Immature natural killer cell (primary cell): Measurements from ENCODE around the gene DCAF4. TPM values are rescaled to one million over a fixed set of nuclear protein-coding genes. Genes with fewer than 3 reads are reported as not detected.

Experiments
- DNase-seq, 3 donors: peaks; one replicate each; pipeline ENCODE4 v3.0.0; 2022; ENCODE audit warnings: mixed read lengths in 1 of 3
- H3K27ac Mint-ChIP-seq, 6 donors: one replicate each; pipeline ENCODE4 v1.8.0; 2020; ENCODE audit warnings: mixed read lengths in 6 of 6, mild to moderate bottlenecking in 5 of 6, inconsistent platforms in 4 of 6, moderate library complexity in 3 of 6
- H3K27me3 Mint-ChIP-seq, 3 donors: one replicate each; pipeline ENCODE4 v1.8.0; 2020 to 2021; ENCODE audit warnings: low read depth in 3 of 3, mild to moderate bottlenecking in 3 of 3, mixed read lengths in 3 of 3, moderate library complexity in 3 of 3, inconsistent platforms in 1 of 3
- H3K36me3 Mint-ChIP-seq, 3 donors: one replicate each; pipeline ENCODE4 v1.8.0; 2020; ENCODE audit warnings: mixed read lengths in 3 of 3, inconsistent platforms in 2 of 3, mild to moderate bottlenecking in 2 of 3
- H3K4me1 Mint-ChIP-seq, 2 donors: one replicate each; pipeline ENCODE4 v1.8.0; 2020; ENCODE audit warnings: inconsistent platforms in 2 of 2, mild to moderate bottlenecking in 2 of 2, mixed read lengths in 2 of 2, moderate library complexity in 1 of 2
- H3K4me3 Mint-ChIP-seq, 5 donors: one replicate each; pipeline ENCODE4 v1.8.0; 2020; ENCODE audit warnings: mild to moderate bottlenecking in 5 of 5, mixed read lengths in 5 of 5, inconsistent platforms in 3 of 5, moderate library complexity in 3 of 5
- H3K9me3 Mint-ChIP-seq, 6 donors: one replicate each; pipeline ENCODE4 v1.8.0; 2020; ENCODE audit warnings: mild to moderate bottlenecking in 6 of 6, mixed read lengths in 6 of 6, inconsistent platforms in 4 of 6, moderate library complexity in 3 of 6
- polyA plus RNA-seq, 3 donors: library from polyadenylated mRNA; unstranded; fragments of 300-500 nt; fragmentation: Illumina TruSeq; gene quantifications; one replicate each; pipeline ENCODE4 v1.2.3, GENCODE V29; 2021

The DCAF4 gene
- polyA plus RNA-seq, 3 donors from 2014 or later = 0.44 to 8.7 (median 4.5) TPM

GRCh38 chr14:72888636-72889201, 37.5 kb upstream of the DCAF4 start:
- Mint-ChIP-seq H3K4me1 (peaks cover 24 to 32% of the 10 kb centered on the region in 2 donors), H3K27ac (no peak overlapping the region)

GRCh38 chr14:72889366-72889765, 36.9 kb upstream of the DCAF4 start:
- peaks cover 13 to 21% (median 16%) of the 10 kb centered on the region in 3 donors for H3K27me3 Mint-ChIP-seq
- no peak overlapping the region for H3K4me3 Mint-ChIP-seq
- DNase-seq = no peak

More at GRCh38 chr14:72888636-72889201, 37.5 kb upstream of the DCAF4 start:
- H3K4me3 Mint-ChIP-seq = no peak overlapping the region
- H3K27me3 Mint-ChIP-seq = peaks cover 7 to 14% (median 11%) of the 10 kb centered on the region in 3 donors
- H3K9me3 Mint-ChIP-seq = no peaks in the 10 kb centered on the region
- no peak for DNase-seq
- no peaks in the 10 kb centered on the region for H3K36me3 Mint-ChIP-seq

GRCh38 chr14:72891666-72892102, 34.6 kb upstream of the DCAF4 start:
- H3K27ac Mint-ChIP-seq = no peak overlapping the region
- H3K36me3 Mint-ChIP-seq = no peaks in the 10 kb centered on the region
- peaks cover 29 to 38% of the 10 kb centered on the region in 2 donors for H3K4me1 Mint-ChIP-seq
- peaks cover 17 to 29% (median 28%) of the 10 kb centered on the region in 3 donors for H3K27me3 Mint-ChIP-seq
- no peaks in the 10 kb centered on the region for H3K9me3 Mint-ChIP-seq
- H3K4me3 Mint-ChIP-seq = peak overlapping the region; percentile 89 to 99 (median 96)
- DNase-seq = no peak

More at GRCh38 chr14:72889366-72889765, 36.9 kb upstream of the DCAF4 start:
- no peak overlapping the region for H3K27ac Mint-ChIP-seq
- no peaks in the 10 kb centered on the region for H3K36me3 Mint-ChIP-seq
- H3K4me1 Mint-ChIP-seq = peaks cover 25 to 32% of the 10 kb centered on the region in 2 donors
- H3K9me3 Mint-ChIP-seq = no peaks in the 10 kb centered on the region

- H3K4me1 Mint-ChIP-seq = peaks cover 29 to 38% of the 10 kb centered on the region in 2 donors
- peak; percentile 9 to 22 (median 20) for DNase-seq
- peak overlapping the region; percentile 89 to 99 (median 96) for H3K4me3 Mint-ChIP-seq
- H3K9me3 Mint-ChIP-seq = no peaks in the 10 kb centered on the region
- peak overlapping the region in 5 of 6 donors; percentile 31 to 90 (median 46) for H3K27ac Mint-ChIP-seq
- H3K27me3 Mint-ChIP-seq = peaks cover 17 to 34% (median 31%) of the 10 kb centered on the region in 3 donors
- no peaks in the 10 kb centered on the region for H3K36me3 Mint-ChIP-seq
Observed at GRCh38 chr14:72892103-72892878, 34.0 kb upstream of the DCAF4 start.

GRCh38 chr14:72892879-72893635, 33.2 kb upstream of the DCAF4 start:
- Mint-ChIP-seq H3K4me3 (peak overlapping the region; percentile 89 to 99 (median 96)), H3K4me1 (peaks cover 29 to 38% of the 10 kb centered on the region in 2 donors), H3K9me3 (no peaks in the 10 kb centered on the region), H3K27me3 (peaks cover 17 to 34% (median 31%) of the 10 kb centered on the region in 3 donors), H3K36me3 (no peaks in the 10 kb centered on the region), H3K27ac (peak overlapping the region in 4 of 6 donors; percentile 36 to 90 (median 69))
- DNase-seq = peak; percentile 16 to 31 (median 22)

- no peaks in the 10 kb centered on the region for H3K9me3 Mint-ChIP-seq
- peaks cover 17 to 34% (median 31%) of the 10 kb centered on the region in 3 donors for H3K27me3 Mint-ChIP-seq
- peak within 1 kb of the TSS; percentile 42 to 85 (median 73) for H3K27ac Mint-ChIP-seq
- H3K4me1 Mint-ChIP-seq = peaks cover 29 to 38% of the 10 kb centered on the region in 2 donors
- no peaks in the 10 kb centered on the region for H3K36me3 Mint-ChIP-seq
- H3K4me3 Mint-ChIP-seq = peak within 1 kb of the TSS; percentile 94 to 99 (median 96)
- peak; percentile 92 to 93 (median 92) for DNase-seq
Observed at GRCh38 chr14:72893636-72894322, 32.5 kb upstream of the DCAF4 start, which contains the start of gene DPF3. TSS of gene DPF3 (minus strand) at chr14:72894101. CDS start at chr14:72894088, 13 bp downstream.

- H3K4me1 Mint-ChIP-seq = peaks cover 29 to 38% of the 10 kb centered on the region in 2 donors
- peak overlapping the region; percentile 42 to 81 (median 70) for H3K27ac Mint-ChIP-seq
- H3K4me3 Mint-ChIP-seq = peak overlapping the region; percentile 92 to 97 (median 95)
- H3K36me3 Mint-ChIP-seq = no peaks in the 10 kb centered on the region
- H3K9me3 Mint-ChIP-seq = no peaks in the 10 kb centered on the region
- DNase-seq = no peak
- H3K27me3 Mint-ChIP-seq = peaks cover 16 to 34% (median 34%) of the 10 kb centered on the region in 3 donors
Observed at GRCh38 chr14:72894323-72894622, 32.0 kb upstream of the DCAF4 start.

GRCh38 chr14:72894623-72895378, 31.5 kb upstream of the DCAF4 start:
- DNase-seq = no peak
- peak overlapping the region in 1 of 6 donors; percentile 70 for H3K27ac Mint-ChIP-seq
- no peaks in the 10 kb centered on the region for H3K9me3 Mint-ChIP-seq
- peaks cover 15 to 35% (median 34%) of the 10 kb centered on the region in 3 donors for H3K27me3 Mint-ChIP-seq
- H3K4me3 Mint-ChIP-seq = peak overlapping the region; percentile 92 to 97 (median 95)
- no peaks in the 10 kb centered on the region for H3K36me3 Mint-ChIP-seq
- peaks cover 29 to 38% of the 10 kb centered on the region in 2 donors for H3K4me1 Mint-ChIP-seq

- H3K27ac Mint-ChIP-seq = no peak overlapping the region
- H3K4me1 Mint-ChIP-seq = peaks cover 15 to 18% of the 10 kb centered on the region in 2 donors
Observed at GRCh38 chr14:72898448-72898847, 27.8 kb upstream of the DCAF4 start.

GRCh38 chr14:72901361-72901760, 24.9 kb upstream of the DCAF4 start:
- Mint-ChIP-seq H3K27me3 (peaks cover 6 to 16% (median 14%) of the 10 kb centered on the region in 3 donors), H3K4me1 (peaks cover 0 to 2% of the 10 kb centered on the region in 2 donors), H3K27ac (no peak overlapping the region), H3K36me3 (no peaks in the 10 kb centered on the region), H3K9me3 (no peaks in the 10 kb centered on the region), H3K4me3 (no peak overlapping the region)
- no peak for DNase-seq

More at GRCh38 chr14:72898448-72898847, 27.8 kb upstream of the DCAF4 start:
- H3K27me3 Mint-ChIP-seq = peaks cover 9 to 25% (median 24%) of the 10 kb centered on the region in 3 donors
- DNase-seq = no peak
- no peaks in the 10 kb centered on the region for H3K36me3 Mint-ChIP-seq
- H3K9me3 Mint-ChIP-seq = no peaks in the 10 kb centered on the region
- H3K4me3 Mint-ChIP-seq = no peak overlapping the region

- DNase-seq = no peak
- Mint-ChIP-seq H3K4me3 (no peak overlapping the region), H3K9me3 (no peaks in the 10 kb centered on the region), H3K27me3 (peaks cover 8 to 15% (median 13%) of the 10 kb centered on the region in 3 donors), H3K36me3 (no peaks in the 10 kb centered on the region), H3K4me1 (peaks cover 0 to 2% of the 10 kb centered on the region in 2 donors), H3K27ac (no peak overlapping the region)
Observed at GRCh38 chr14:72902801-72903530, 23.3 kb upstream of the DCAF4 start.

GRCh38 chr14:72903716-72904115, 22.5 kb upstream of the DCAF4 start:
- Mint-ChIP-seq H3K9me3 (no peaks in the 10 kb centered on the region), H3K27ac (no peak overlapping the region), H3K4me3 (no peak overlapping the region), H3K27me3 (peaks cover 8 to 17% (median 13%) of the 10 kb centered on the region in 3 donors), H3K4me1 (peaks cover 0 to 2% of the 10 kb centered on the region in 2 donors), H3K36me3 (no peaks in the 10 kb centered on the region)
- no peak for DNase-seq
